ENCODE results near the gene MANEAL. TPM values are rescaled to one million over a fixed set of nuclear protein-coding genes. Genes with fewer than 3 reads are reported as not detected.

Gene MANEAL
- total and polyA plus RNA-seq, 2 of the 13 experiments (the other 11 are each of a cell fraction or from before 2014, with no cell fraction given): 20.8 to 26.4 TPM

DNA sequence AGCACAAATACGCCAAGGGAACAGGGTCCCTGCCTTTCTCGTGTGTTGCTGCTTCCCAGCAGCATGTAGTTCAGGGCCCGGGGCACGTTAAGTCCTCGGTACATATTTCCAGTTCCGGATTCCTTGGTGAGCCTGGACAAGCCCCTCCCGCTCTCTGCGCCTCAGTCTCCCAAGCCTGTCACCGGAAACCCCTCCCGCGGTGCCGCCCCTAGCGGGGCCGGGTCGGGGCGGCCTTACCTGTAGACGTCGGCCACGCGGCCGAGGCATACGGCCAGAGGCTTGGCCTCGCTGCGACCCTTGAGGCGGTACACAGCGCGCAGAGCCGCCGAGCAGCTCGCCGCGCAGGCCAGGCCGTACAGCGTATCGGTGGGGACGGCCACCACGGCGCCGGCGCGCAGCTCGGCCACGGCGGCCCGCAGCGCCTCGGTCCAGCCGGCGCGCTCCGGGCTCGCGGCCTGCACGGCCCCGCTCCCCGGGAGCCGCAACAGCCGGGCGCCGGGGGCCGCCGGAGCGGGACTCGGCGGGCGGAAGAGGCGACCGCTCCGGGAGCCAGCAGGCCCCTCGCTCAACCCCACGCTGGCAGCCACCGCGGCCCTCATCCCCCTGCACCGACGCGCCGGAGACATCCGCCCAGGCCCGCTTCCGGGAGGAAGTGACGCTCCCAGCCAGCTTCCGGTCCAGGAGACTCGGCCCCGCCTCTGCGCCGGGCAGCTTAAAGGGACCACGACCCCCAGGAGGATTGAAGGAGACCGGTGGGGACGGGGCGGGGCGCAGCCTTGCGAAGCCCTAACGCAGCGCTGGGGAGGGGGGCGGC is 14.1 kb downstream of the MANEAL start, which contains the start of the genes C1orf122 and YRDC (continued):
- TF ChIP-seq HNRNPK (IDR thresholded peaks at IDR 0.05; ENCODE audit: low read depth, low read length, poor library complexity, severe bottlenecking) (peak; percentile 44), ZNF883 (CRISPR knock-in tag; IDR thresholded peaks at IDR 0.05; ENCODE audit: not compliant biosample characterization) (no peak), RBAK (CRISPR knock-in tag; IDR thresholded peaks at IDR 0.05) (no peak), GABPB1 (CRISPR knock-in tag; IDR thresholded peaks at IDR 0.05) (peak; percentile 93), SP2 (CRISPR knock-in tag; IDR thresholded peaks at IDR 0.05) (peak; percentile 77), BORCS8-MEF2B (CRISPR knock-in tag; IDR thresholded peaks at IDR 0.05) (no peak), EEA1 (CRISPR knock-in tag; IDR thresholded peaks at IDR 0.05; ENCODE audit: borderline replicate concordance) (no peak), RFXAP (CRISPR knock-in tag; IDR thresholded peaks at IDR 0.05; ENCODE audit: borderline replicate concordance) (no peak), TBX2 (CRISPR knock-in tag; IDR thresholded peaks at IDR 0.05; ENCODE audit: borderline replicate concordance) (peak; percentile 47; the same call in 1 of the 2 replicates), POLR2G (IDR thresholded peaks at IDR 0.05; ENCODE audit: low read depth, low read length) (peak; percentile 91), MED13 (CRISPR knock-in tag; IDR thresholded peaks at IDR 0.05) (no peak), HNRNPLL (IDR thresholded peaks at IDR 0.05; ENCODE audit: low read depth, low read length, poor library complexity, severe bottlenecking) (peak; percentile 15), ZFP91 (CRISPR knock-in tag; IDR thresholded peaks at IDR 0.05; ENCODE audit: borderline replicate concordance) (peak; percentile 100)
- TF ChIP-seq, protein P1, sequence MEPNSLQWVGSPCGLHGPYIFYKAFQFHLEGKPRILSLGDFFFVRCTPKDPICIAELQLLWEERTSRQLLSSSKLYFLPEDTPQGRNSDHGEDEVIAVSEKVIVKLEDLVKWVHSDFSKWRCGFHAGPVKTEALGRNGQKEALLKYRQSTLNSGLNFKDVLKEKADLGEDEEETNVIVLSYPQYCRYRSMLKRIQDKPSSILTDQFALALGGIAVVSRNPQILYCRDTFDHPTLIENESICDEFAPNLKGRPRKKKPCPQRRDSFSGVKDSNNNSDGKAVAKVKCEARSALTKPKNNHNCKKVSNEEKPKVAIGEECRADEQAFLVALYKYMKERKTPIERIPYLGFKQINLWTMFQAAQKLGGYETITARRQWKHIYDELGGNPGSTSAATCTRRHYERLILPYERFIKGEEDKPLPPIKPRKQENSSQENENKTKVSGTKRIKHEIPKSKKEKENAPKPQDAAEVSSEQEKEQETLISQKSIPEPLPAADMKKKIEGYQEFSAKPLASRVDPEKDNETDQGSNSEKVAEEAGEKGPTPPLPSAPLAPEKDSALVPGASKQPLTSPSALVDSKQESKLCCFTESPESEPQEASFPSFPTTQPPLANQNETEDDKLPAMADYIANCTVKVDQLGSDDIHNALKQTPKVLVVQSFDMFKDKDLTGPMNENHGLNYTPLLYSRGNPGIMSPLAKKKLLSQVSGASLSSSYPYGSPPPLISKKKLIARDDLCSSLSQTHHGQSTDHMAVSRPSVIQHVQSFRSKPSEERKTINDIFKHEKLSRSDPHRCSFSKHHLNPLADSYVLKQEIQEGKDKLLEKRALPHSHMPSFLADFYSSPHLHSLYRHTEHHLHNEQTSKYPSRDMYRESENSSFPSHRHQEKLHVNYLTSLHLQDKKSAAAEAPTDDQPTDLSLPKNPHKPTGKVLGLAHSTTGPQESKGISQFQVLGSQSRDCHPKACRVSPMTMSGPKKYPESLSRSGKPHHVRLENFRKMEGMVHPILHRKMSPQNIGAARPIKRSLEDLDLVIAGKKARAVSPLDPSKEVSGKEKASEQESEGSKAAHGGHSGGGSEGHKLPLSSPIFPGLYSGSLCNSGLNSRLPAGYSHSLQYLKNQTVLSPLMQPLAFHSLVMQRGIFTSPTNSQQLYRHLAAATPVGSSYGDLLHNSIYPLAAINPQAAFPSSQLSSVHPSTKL (CRISPR knock-in tag; IDR thresholded peaks at IDR 0.05): no peak
- TF ChIP-seq, protein P2, sequence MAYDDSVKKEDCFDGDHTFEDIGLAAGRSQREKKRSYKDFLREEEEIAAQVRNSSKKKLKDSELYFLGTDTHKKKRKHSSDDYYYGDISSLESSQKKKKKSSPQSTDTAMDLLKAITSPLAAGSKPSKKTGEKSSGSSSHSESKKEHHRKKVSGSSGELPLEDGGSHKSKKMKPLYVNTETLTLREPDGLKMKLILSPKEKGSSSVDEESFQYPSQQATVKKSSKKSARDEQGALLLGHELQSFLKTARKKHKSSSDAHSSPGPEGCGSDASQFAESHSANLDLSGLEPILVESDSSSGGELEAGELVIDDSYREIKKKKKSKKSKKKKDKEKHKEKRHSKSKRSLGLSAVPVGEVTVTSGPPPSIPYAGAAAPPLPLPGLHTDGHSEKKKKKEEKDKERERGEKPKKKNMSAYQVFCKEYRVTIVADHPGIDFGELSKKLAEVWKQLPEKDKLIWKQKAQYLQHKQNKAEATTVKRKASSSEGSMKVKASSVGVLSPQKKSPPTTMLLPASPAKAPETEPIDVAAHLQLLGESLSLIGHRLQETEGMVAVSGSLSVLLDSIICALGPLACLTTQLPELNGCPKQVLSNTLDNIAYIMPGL (CRISPR knock-in tag; IDR thresholded peaks at IDR 0.05; ENCODE audit: borderline replicate concordance in 1 of 2, low read depth in 1 of 2): peak in 1 of 2 experiments; percentile 27; a peak in 2 of 4 replicates
- TF ChIP-seq, protein P3, sequence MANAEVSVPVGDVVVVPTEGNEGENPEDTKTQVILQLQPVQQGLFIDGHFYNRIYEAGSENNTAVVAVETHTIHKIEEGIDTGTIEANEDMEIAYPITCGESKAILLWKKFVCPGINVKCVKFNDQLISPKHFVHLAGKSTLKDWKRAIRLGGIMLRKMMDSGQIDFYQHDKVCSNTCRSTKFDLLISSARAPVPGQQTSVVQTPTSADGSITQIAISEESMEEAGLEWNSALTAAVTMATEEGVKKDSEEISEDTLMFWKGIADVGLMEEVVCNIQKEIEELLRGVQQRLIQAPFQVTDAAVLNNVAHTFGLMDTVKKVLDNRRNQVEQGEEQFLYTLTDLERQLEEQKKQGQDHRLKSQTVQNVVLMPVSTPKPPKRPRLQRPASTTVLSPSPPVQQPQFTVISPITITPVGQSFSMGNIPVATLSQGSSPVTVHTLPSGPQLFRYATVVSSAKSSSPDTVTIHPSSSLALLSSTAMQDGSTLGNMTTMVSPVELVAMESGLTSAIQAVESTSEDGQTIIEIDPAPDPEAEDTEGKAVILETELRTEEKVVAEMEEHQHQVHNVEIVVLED (CRISPR knock-in tag; IDR thresholded peaks at IDR 0.05; ENCODE audit: borderline replicate concordance): peak; percentile 15; the same call in 1 of the 2 replicates
- TF ChIP-seq, protein P4, sequence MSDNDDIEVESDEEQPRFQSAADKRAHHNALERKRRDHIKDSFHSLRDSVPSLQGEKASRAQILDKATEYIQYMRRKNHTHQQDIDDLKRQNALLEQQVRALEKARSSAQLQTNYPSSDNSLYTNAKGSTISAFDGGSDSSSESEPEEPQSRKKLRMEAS (IDR thresholded peaks at IDR 0.05): peak; percentile 86

All from HepG2 (cell line).